MM.1S (cell line): ENCODE data around the gene ZNF587.

Experiments used
- DNase-seq: peaks from one replicate; pipeline ENCODE4 v3.0.0-alpha.2; 2015
- H2AFZ ChIP-seq: fragments of 300-600 bp; sonication (generic); 2 replicates; pipeline ENCODE4 v1.6.0; 2016; ENCODE audit warnings: antibody characterized with exemption, low read length
- H3F3A ChIP-seq: fragments of 300-600 bp; sonication (generic); 2 replicates; pipeline ENCODE4 v1.6.1; 2016; ENCODE audit warnings: mild to moderate bottlenecking, antibody characterized with exemption, low read length, moderate library complexity, mixed read lengths; ENCODE audit not compliant: insufficient read depth
- H3K27ac ChIP-seq: fragments of 300-600 bp; sonication (generic); 2 replicates; pipeline ENCODE4 v1.5.1; 2016; ENCODE audit warnings: mild to moderate bottlenecking, low read length
- H3K27me3 ChIP-seq: fragments of 300-600 bp; sonication (generic); replicated peaks from 2 replicates; pipeline ENCODE4 v1.6.0; 2016; ENCODE audit warnings: low read length; ENCODE audit not compliant: insufficient read depth
- H3K36me3 ChIP-seq: fragments of 300-600 bp; sonication (generic); replicated peaks from 2 replicates; pipeline ENCODE4 v1.6.1; 2016; ENCODE audit warnings: mild to moderate bottlenecking, low read length, mixed read lengths; ENCODE audit not compliant: insufficient read depth
- H3K4me1 ChIP-seq: fragments of 300-600 bp; sonication (generic); 2 replicates; pipeline ENCODE4 v1.6.1; 2016; ENCODE audit warnings: low read length, mixed read lengths
- H3K4me2 ChIP-seq: fragments of 300-600 bp; sonication (generic); 2 replicates; pipeline ENCODE4 v1.6.0; 2016; ENCODE audit warnings: low read depth, low read length
- H3K4me3 ChIP-seq: fragments of 300-600 bp; sonication (generic); 2 replicates; pipeline ENCODE4 v1.5.1; 2016; ENCODE audit warnings: low read length, mixed read lengths
- H3K79me2 ChIP-seq: fragments of 300-600 bp; sonication (generic); 2 replicates; pipeline ENCODE4 v1.6.1; 2016; ENCODE audit warnings: mixed run types, low read length, mixed read lengths
- H3K9ac ChIP-seq: fragments of 300-600 bp; sonication (generic); 2 replicates; pipeline ENCODE4 v1.6.1; 2016; ENCODE audit warnings: low read length, mixed read lengths
- H3K9me2 ChIP-seq: fragments of 300-600 bp; sonication (generic); replicated peaks from 2 replicates; pipeline ENCODE4 v1.6.1; 2016; ENCODE audit warnings: mild to moderate bottlenecking, low read length, mixed read lengths; ENCODE audit not compliant: insufficient read depth
- H3K9me3 ChIP-seq: fragments of 300-600 bp; sonication (generic); replicated peaks from 2 replicates; pipeline ENCODE4 v1.6.1; 2016; ENCODE audit warnings: mild to moderate bottlenecking, low read length, mixed read lengths; ENCODE audit not compliant: insufficient read depth
- H4K20me1 ChIP-seq: fragments of 300-600 bp; sonication (generic); 2 replicates; pipeline ENCODE4 v1.6.1; 2016; ENCODE audit warnings: mild to moderate bottlenecking, low read length, moderate library complexity, mixed read lengths; ENCODE audit not compliant: insufficient read depth
- CTCF ChIP-seq: fragments of 300-600 bp; sonication (generic); IDR thresholded peaks from 2 replicates; pipeline ENCODE4 v1.5.1; 2016; ENCODE audit warnings: antibody characterized with exemption, low read length, mixed read lengths
- EZH2 ChIP-seq: fragments of 300-600 bp; sonication (generic); optimal IDR thresholded peaks from 2 replicates; pipeline ENCODE3; 2017; ENCODE audit warnings: low read depth, mild to moderate bottlenecking, antibody characterized with exemption, low read length, mixed read lengths
- EZH2phosphoT487 ChIP-seq: fragments of 300-600 bp; sonication (generic); IDR thresholded peaks from 2 replicates; pipeline ENCODE4 v1.6.1; 2018; ENCODE audit warnings: antibody characterized with exemption, low read length

ZNF587 gene

GRCh38 chr19:57903618-57904184 is 54.0 kb downstream of the ZNF587 start:
- H2AFZ ChIP-seq = no peak overlapping the region
- no peaks in the 10 kb centered on the region for H3K9me3 ChIP-seq
- no peak for TF ChIP-seq EZH2phosphoT487
- TF ChIP-seq CTCF = no peak
- TF ChIP-seq EZH2 = no peak
- H3K27ac ChIP-seq = no peak overlapping the region
- no peak overlapping the region for H3K4me3 ChIP-seq
- no peak overlapping the region for H3K9ac ChIP-seq
- DNase-seq = no peak
- H4K20me1 ChIP-seq = no peaks in the 10 kb centered on the region
- H3K4me2 ChIP-seq = no peak overlapping the region
- H3F3A ChIP-seq = no peaks in the 10 kb centered on the region
- H3K9me2 ChIP-seq = no peaks in the 10 kb centered on the region
- H3K4me1 ChIP-seq = no peaks in the 10 kb centered on the region
- H3K79me2 ChIP-seq = no peaks in the 10 kb centered on the region
- no peaks in the 10 kb centered on the region for H3K36me3 ChIP-seq
- no peaks in the 10 kb centered on the region for H3K27me3 ChIP-seq

GRCh38 chr19:57905258-57905657 is 55.6 kb downstream of the ZNF587 start:
- no peaks in the 10 kb centered on the region for H3K36me3 ChIP-seq
- no peak overlapping the region for H3K9ac ChIP-seq
- H3K27me3 ChIP-seq = no peaks in the 10 kb centered on the region
- no peaks in the 10 kb centered on the region for H3K4me1 ChIP-seq
- H3K27ac ChIP-seq = no peak overlapping the region
- no peaks in the 10 kb centered on the region for H3K9me2 ChIP-seq
- H2AFZ ChIP-seq = no peak overlapping the region
- no peak for DNase-seq
- H3K79me2 ChIP-seq = no peaks in the 10 kb centered on the region
- H3F3A ChIP-seq = no peaks in the 10 kb centered on the region
- H4K20me1 ChIP-seq = no peaks in the 10 kb centered on the region
- TF ChIP-seq EZH2phosphoT487 (no peak), EZH2 (no peak), CTCF (no peak)
- H3K4me2 ChIP-seq = no peak overlapping the region
- H3K4me3 ChIP-seq = no peak overlapping the region
- H3K9me3 ChIP-seq = no peaks in the 10 kb centered on the region

GRCh38 chr19:57907394-57907793 is 57.7 kb downstream of the ZNF587 start:
- Histone ChIP-seq H3K36me3 (peaks cover 9% of the 10 kb centered on the region), H3K9ac (no peak overlapping the region), H2AFZ (no peak overlapping the region), H3K4me2 (no peak overlapping the region), H3K27ac (no peak overlapping the region), H4K20me1 (no peaks in the 10 kb centered on the region), H3K79me2 (no peaks in the 10 kb centered on the region), H3K9me2 (no peaks in the 10 kb centered on the region), H3K4me1 (no peaks in the 10 kb centered on the region), H3F3A (no peaks in the 10 kb centered on the region), H3K9me3 (no peaks in the 10 kb centered on the region), H3K4me3 (no peak overlapping the region), H3K27me3 (no peaks in the 10 kb centered on the region)
- DNase-seq = no peak
- TF ChIP-seq EZH2 (no peak), CTCF (no peak), EZH2phosphoT487 (no peak)
